D721Med (cell line): ENCODE data around the gene MED15.
"Not testable (repeated sequence)": the region's sequence is repeated elsewhere in the genome, so short reads cannot be mapped to it uniquely, and the experiment has no call there.

Experiments used
- DNase-seq: peaks from one replicate; pipeline ENCODE4 v3.0.0; 2011; ENCODE audit warnings: low spot score; ENCODE audit not compliant: insufficient read length
- FAIRE-seq: peaks from 2 replicates; lab custom pipeline; 2011; peaks lifted over from hg19 to GRCh38; lab: Jason Lieb, UNC
- TF ChIP-seq, protein P1 (sequence below): IDR thresholded peaks from 2 replicates; pipeline ENCODE4 v1.5.1; 2012; ENCODE audit warnings: mild to moderate bottlenecking, control low read depth; ENCODE audit not compliant: insufficient read depth; ENCODE audit errors: missing control alignments

MED15 gene

DNA sequence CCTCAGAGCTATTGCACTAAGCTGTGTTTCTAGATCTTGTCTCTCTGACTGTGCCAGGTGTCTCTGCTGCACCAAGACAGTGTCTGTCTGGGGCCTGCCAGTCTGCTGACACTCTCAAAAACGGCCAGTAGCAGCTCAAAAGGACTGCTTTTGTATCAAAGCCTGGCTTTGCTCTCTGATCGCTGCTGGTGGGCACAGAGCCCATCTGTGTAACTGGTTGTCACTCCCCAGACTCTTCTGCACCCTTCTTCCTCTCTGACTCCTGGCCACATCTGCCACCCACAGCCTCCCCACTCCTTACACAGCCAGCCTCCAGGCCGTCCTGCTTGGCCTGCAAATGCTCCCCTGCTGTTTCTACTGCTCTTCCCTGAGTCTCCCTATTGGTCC lies 26.5 kb downstream of the MED15 start:
- no peak for FAIRE-seq
- TF ChIP-seq, protein P1, sequence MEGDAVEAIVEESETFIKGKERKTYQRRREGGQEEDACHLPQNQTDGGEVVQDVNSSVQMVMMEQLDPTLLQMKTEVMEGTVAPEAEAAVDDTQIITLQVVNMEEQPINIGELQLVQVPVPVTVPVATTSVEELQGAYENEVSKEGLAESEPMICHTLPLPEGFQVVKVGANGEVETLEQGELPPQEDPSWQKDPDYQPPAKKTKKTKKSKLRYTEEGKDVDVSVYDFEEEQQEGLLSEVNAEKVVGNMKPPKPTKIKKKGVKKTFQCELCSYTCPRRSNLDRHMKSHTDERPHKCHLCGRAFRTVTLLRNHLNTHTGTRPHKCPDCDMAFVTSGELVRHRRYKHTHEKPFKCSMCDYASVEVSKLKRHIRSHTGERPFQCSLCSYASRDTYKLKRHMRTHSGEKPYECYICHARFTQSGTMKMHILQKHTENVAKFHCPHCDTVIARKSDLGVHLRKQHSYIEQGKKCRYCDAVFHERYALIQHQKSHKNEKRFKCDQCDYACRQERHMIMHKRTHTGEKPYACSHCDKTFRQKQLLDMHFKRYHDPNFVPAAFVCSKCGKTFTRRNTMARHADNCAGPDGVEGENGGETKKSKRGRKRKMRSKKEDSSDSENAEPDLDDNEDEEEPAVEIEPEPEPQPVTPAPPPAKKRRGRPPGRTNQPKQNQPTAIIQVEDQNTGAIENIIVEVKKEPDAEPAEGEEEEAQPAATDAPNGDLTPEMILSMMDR = no peak
- no peak for DNase-seq

- TF ChIP-seq, protein P1 = no peak
- FAIRE-seq = no peak
- no peak for DNase-seq
These were observed 29.3 kb downstream of the MED15 start for GRCh38 chr22:20536590-20537324.

DNA sequence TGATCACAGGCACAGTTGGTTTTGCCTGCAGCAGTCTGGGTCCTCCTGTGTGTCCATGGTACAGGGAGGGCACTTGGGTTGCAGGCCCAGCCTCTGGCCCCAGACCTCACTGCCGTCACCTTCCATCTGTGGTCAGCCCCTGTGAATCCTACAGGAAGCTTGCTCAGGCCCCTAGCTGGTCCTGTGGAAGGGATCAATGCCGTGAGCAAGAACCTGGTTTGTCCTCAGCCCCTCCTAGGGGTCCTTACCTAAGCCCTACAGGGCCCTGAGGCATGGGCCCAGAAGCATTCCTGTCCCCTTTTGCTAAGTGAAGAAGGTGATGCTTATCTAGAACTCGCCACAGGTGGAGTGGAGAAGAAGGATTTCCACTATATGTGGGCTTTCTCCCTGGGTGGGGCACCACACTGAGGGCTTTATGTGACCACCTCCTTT lies 29.9 kb downstream of the MED15 start:
- DNase-seq (no peak), FAIRE-seq (no peak)
- TF ChIP-seq, protein P1 = no peak

- DNase-seq (no peak), FAIRE-seq (no peak)
- TF ChIP-seq, protein P1 = no peak
These were observed 30.6 kb downstream of the MED15 start for GRCh38 chr22:20537983-20538382.

GRCh38 chr22:20538875-20539274 lies 31.5 kb downstream of the MED15 start:
- not testable (repeated sequence) for DNase-seq, FAIRE-seq

DNA sequence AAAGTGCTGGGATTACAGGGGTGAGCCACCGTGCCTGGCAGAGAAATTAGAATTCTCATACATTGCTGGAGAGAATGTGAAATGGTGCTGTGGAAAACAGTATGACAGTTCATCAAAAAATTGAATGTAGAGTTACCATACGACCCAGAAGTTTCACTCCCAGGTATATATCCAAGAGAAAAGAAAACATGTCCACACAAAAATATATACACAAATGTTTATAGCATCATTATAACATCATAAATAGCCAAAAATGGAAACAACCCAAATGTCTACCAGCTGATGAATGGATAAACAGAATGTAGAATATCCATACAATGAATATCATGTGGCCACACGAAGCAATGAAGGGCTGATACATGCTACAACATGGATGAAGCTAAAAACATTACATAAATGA lies 34.6 kb downstream of the MED15 start:
- FAIRE-seq = no peak
- DNase-seq = no peak
- TF ChIP-seq, protein P1 = no peak

DNA sequence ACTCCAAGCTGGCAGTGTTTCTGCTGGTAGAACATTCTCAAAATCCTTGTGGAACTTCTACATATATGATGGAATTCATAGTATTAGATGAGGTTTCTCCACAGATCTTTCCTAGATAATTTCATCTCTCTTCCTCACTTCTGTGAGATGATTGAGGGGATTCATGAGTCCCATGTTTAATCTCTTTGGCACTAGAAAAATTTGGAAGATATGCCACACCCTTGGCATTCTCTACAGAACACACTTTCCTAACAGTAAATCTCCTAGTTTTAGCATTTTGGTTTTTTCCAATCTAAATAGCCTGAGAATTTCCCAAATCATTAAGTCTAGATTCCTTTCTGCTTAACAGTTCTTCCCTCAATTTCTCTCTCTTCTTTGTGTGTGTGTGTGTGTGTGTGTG lies 35.3 kb downstream of the MED15 start:
- DNase-seq (no peak), FAIRE-seq (no peak)

GRCh38 chr22:20545318-20545634 lies 37.9 kb downstream of the MED15 start:
- DNase-seq, FAIRE-seq: not testable (repeated sequence)

More for the DNA sequence above, 35.3 kb downstream of the MED15 start:
- TF ChIP-seq, protein P1 = no peak
